Lung (tissue), 12 donors: ENCODE measurements around the gene TATDN3. TPM values are rescaled to one million over a fixed set of nuclear protein-coding genes. Genes with fewer than 3 reads are reported as not detected.
A peak's percentile ranks its signal among the peaks of the same experiment; 100 is the strongest.

Experiments
- ATAC-seq: fragments of 200-7000 bp; cut with Tn5 transposase; one replicate; pipeline ENCODE4 v1.9.1; 2020; ENCODE audit warnings: moderate number of reproducible peaks; ENCODE audit not compliant: insufficient read depth, low FRiP score
- DNase-seq, 3 donors: peaks; one replicate each; pipeline ENCODE4 v3.0.0-alpha.2; 2013 to 2017
- H3K27ac ChIP-seq, 2 donors: one replicate each; pipeline ENCODE4 v1.5.1; 2013; ENCODE audit warnings: mild to moderate bottlenecking in 2 of 2, moderate library complexity in 2 of 2, control low read depth in 1 of 2, inconsistent platforms in 1 of 2, low read depth in 1 of 2, low read length in 1 of 2
- H3K27me3 ChIP-seq, 3 donors: one replicate each; pipeline ENCODE4 v1.5.1; 2013; ENCODE audit warnings: low read length in 2 of 3; ENCODE audit not compliant: control insufficient read depth in 3 of 3, insufficient read depth in 3 of 3
- H3K36me3 ChIP-seq, 4 donors: one replicate each; pipeline ENCODE4 v1.5.1; 2013; ENCODE audit warnings: low read length in 4 of 4, mild to moderate bottlenecking in 1 of 4, moderate library complexity in 1 of 4; ENCODE audit not compliant: control insufficient read depth in 4 of 4, insufficient read depth in 4 of 4
- H3K4me1 ChIP-seq, 5 donors: one replicate each; pipeline ENCODE4 v1.5.1; 2013; ENCODE audit warnings: low read length in 5 of 5, mild to moderate bottlenecking in 2 of 5, moderate library complexity in 1 of 5; ENCODE audit not compliant: control insufficient read depth in 5 of 5, insufficient read depth in 5 of 5
- H3K4me3 ChIP-seq: one replicate; pipeline ENCODE4 v1.5.1; 2013; ENCODE audit warnings: mild to moderate bottlenecking, control low read depth, moderate library complexity
- H3K9ac ChIP-seq, 2 donors: one replicate each; pipeline ENCODE4 v1.5.1; 2013; ENCODE audit warnings: low read length in 2 of 2, control low read depth in 1 of 2; ENCODE audit not compliant: insufficient read depth in 1 of 2
- H3K9me3 ChIP-seq, 4 donors: one replicate each; pipeline ENCODE4 v1.5.1; 2013; ENCODE audit warnings: low read length in 3 of 4, mild to moderate bottlenecking in 1 of 4, moderate library complexity in 1 of 4; ENCODE audit not compliant: control insufficient read depth in 4 of 4, insufficient read depth in 3 of 4
- CTCF ChIP-seq: IDR thresholded peaks from 2 replicates; pipeline ENCODE4 v1.5.1; 2012; ENCODE audit warnings: mild to moderate bottlenecking; ENCODE audit errors: control extremely low read depth, extremely low read depth
- WGBS, 2 donors: extraction: QIAGEN DNeasy Blood & Tissue Kit; methylation state at CpG; one replicate each; pipeline ENCODE4 v1.1.7; 2013; 5-methylcytosine and 5-hydroxymethylcytosine counted together
- polyA plus RNA-seq, 2 donors: library from polyadenylated mRNA; stranded (reverse); fragments of 200-250 nt; gene quantifications; one replicate each; pipeline ENCODE4 v1.2.1, GENCODE V29; 2013
- total RNA-seq, 2 donors: library from RNA; depleted of rRNA in 1 of 2; stranded (reverse); fragments of >200 nt in 1 of 2; gene quantifications; one replicate each; pipeline ENCODE4 v1.2.1, GENCODE V29; 2014 to 2021
- donor health status: control.
- donor health status: control.
- donor health status: Bipolar disorder and iron deficiency.
- donor health status: healthy.
- donor health status: DM: yes; HTN: yes; CAD: no.

TATDN3 gene
- total and polyA plus RNA-seq, 4 donors, result 11.2 to 17.8 (median 13.8) TPM

- DNase-seq, result peak in 2 of 3 donors; percentile 20 to 23
- H3K36me3 ChIP-seq, result peaks cover 0 to 6% (median 3%) of the 10 kb centered on the region in 4 donors
- no peak for TF ChIP-seq CTCF
- H3K9ac ChIP-seq, result no peak overlapping the region
- WGBS, 2 donors, result 23 to 52% methylated on average over 1 of the region's 1 CpG
- H3K4me1 ChIP-seq, result peaks cover 0 to 9% (median 1%) of the 10 kb centered on the region in 5 donors
- no peak overlapping the region for H3K27ac ChIP-seq
- no peak overlapping the region for H3K4me3 ChIP-seq
- no peaks in the 10 kb centered on the region for H3K9me3 ChIP-seq
- H3K27me3 ChIP-seq, result no peaks in the 10 kb centered on the region
- ATAC-seq, result no peak
Observed at GRCh38 chr1:212794561-212795014, 2.9 kb downstream of the TATDN3 start.

GRCh38 chr1:212797681-212798080, 6.0 kb downstream of the TATDN3 start:
- Histone ChIP-seq H3K27me3 (no peaks in the 10 kb centered on the region), H3K4me1 (peaks cover 0 to 4% (median 0%) of the 10 kb centered on the region in 5 donors), H3K27ac (no peak overlapping the region), H3K9me3 (no peaks in the 10 kb centered on the region), H3K36me3 (peaks cover 0 to 11% (median 2%) of the 10 kb centered on the region in 4 donors), H3K4me3 (no peak overlapping the region), H3K9ac (no peak overlapping the region)
- ATAC-seq (no peak), DNase-seq (no peak)
- no peak for TF ChIP-seq CTCF
- WGBS, 2 donors, result 88 to 97% methylated on average over 3 of the region's 3 CpGs

GRCh38 chr1:212805767-212806166, 14.1 kb downstream of the TATDN3 start:
- Histone ChIP-seq H3K9ac (no peak overlapping the region), H3K36me3 (peaks cover 8 to 18% (median 11%) of the 10 kb centered on the region in 4 donors), H3K4me1 (no peaks in the 10 kb centered on the region), H3K27ac (no peak overlapping the region), H3K27me3 (no peaks in the 10 kb centered on the region), H3K4me3 (no peak overlapping the region), H3K9me3 (no peaks in the 10 kb centered on the region)
- no peak for DNase-seq
- 87 to 89% methylated on average over 3 of the region's 3 CpGs for WGBS, 2 donors
- no peak for TF ChIP-seq CTCF
- no peak for ATAC-seq
